RWPE1 (cell line): ENCODE measurements around the gene MRM3.
"Not testable (repeated sequence)": the region's sequence is repeated elsewhere in the genome, so short reads cannot be mapped to it uniquely, and the experiment has no call there.

Experiments
- CTCF ChIA-PET: fragments of 350-600 bp; sonication (Branson Sonifier 250); formaldehyde crosslinking; extraction: SDS; loops from one replicate; lab custom pipeline; 2021; lab: Yijun Ruan, JAX
- POLR2A ChIA-PET: fragments of 400-600 bp; formaldehyde crosslinking; extraction: SDS; loops from one replicate; lab custom pipeline; 2020; ENCODE audit warnings: antibody characterized with exemption; ENCODE audit not compliant: low non-redundant PET; lab: Yijun Ruan, JAX
- DNase-seq: peaks from one replicate; pipeline ENCODE4 v3.0.0; 2012; ENCODE audit warnings: low spot score
- H3K27ac ChIP-seq: fragments of 450-650 bp; 2 replicates; pipeline ENCODE4 v1.5.1; 2017
- CTCF ChIP-seq: fragments of 450-650 bp; conservative IDR thresholded peaks from 2 replicates; pipeline ENCODE4 v1.5.1; 2017; ENCODE audit warnings: low read depth, mild to moderate bottlenecking

The MRM3 gene

GRCh38 chr17:778096-778495, 4.1 kb upstream of the MRM3 start:
- no peak for TF ChIP-seq CTCF
- ChIA-PET POLR2A (no interaction called here), CTCF (no interaction called here)
- no peak overlapping the region for H3K27ac ChIP-seq
- no peak for DNase-seq

- no peak for DNase-seq
- no peak overlapping the region for H3K27ac ChIP-seq
- CTCF ChIA-PET = interaction anchor here (0.6 kb wide), 1 partner anchor 33 kb away, joined by 3 read pairs; no protein-coding TSS in a partner anchor
- POLR2A ChIA-PET = no interaction called here
- TF ChIP-seq CTCF = no peak
Measured at GRCh38 chr17:784143-784542, 2.0 kb downstream of the MRM3 start.

GRCh38 chr17:785901-786300, 3.7 kb downstream of the MRM3 start:
- DNase-seq, POLR2A ChIA-PET, CTCF ChIA-PET: not testable (repeated sequence)
- H3K27ac ChIP-seq = peak overlapping the region; percentile 14; the same call in 1 of the 2 replicates

- H3K27ac ChIP-seq = peak overlapping the region; percentile 98
- CTCF ChIA-PET = interaction anchor here (0.9 to 1.1 kb wide), 2 partner anchors 193 to 209 kb away, joined by 4 to 8 read pairs; partner anchors contain the start of gene TIMM22
- no peak for DNase-seq
- no peak for TF ChIP-seq CTCF
- POLR2A ChIA-PET = no interaction called here
Measured at GRCh38 chr17:787641-788221, 5.6 kb downstream of the MRM3 start.

- H3K27ac ChIP-seq = peak overlapping the region; percentile 98
- no peak for TF ChIP-seq CTCF
- ChIA-PET CTCF (interaction anchor here (0.9 to 1.1 kb wide), 2 partner anchors 192 to 208 kb away, joined by 4 to 8 read pairs; partner anchors contain the start of gene TIMM22), POLR2A (no interaction called here)
- DNase-seq = no peak
Measured at GRCh38 chr17:788551-788950, 6.4 kb downstream of the MRM3 start.

- DNase-seq = no peak
- H3K27ac ChIP-seq = peak overlapping the region; percentile 98
- no peak for TF ChIP-seq CTCF
- ChIA-PET CTCF (interaction anchor here (0.7 to 1.1 kb wide), 2 partner anchors 192 to 479 kb away, joined by 3 to 4 read pairs; no protein-coding TSS in a partner anchor), POLR2A (no interaction called here)
Measured at GRCh38 chr17:789160-789840, 7.1 kb downstream of the MRM3 start.

- peak overlapping the region; percentile 98 for H3K27ac ChIP-seq
- POLR2A ChIA-PET = not testable (repeated sequence)
- peak; percentile 87 for DNase-seq
- CTCF ChIA-PET = interaction anchor here (0.5 to 0.7 kb wide), 2 partner anchors 38 to 480 kb away, joined by 3 read pairs; no protein-coding TSS in a partner anchor
Measured at GRCh38 chr17:789931-790873, 8.0 kb downstream of the MRM3 start.

- DNase-seq, POLR2A ChIA-PET: not testable (repeated sequence)
- peak overlapping the region; percentile 98 for H3K27ac ChIP-seq
- CTCF ChIA-PET = interaction anchor here (0.5 kb wide), 1 partner anchor 38 kb away, joined by 3 read pairs; no protein-coding TSS in a partner anchor
Measured at GRCh38 chr17:790874-791247, 8.7 kb downstream of the MRM3 start.
